HFF-Myc (cell line): Measurements from ENCODE around the gene FOXP1.
A peak's percentile ranks its signal among the peaks of the same experiment; 100 is the strongest.

Experiments used
- DNase-seq: peaks from one replicate; pipeline ENCODE4 v3.0.0-alpha.2; 2011; ENCODE audit warnings: low read depth; ENCODE audit errors: extremely low read depth
- H3K4me3 ChIP-seq: replicated peaks from 2 replicates; pipeline ENCODE4 v1.5.1; 2011; ENCODE audit warnings: low read depth, mild to moderate bottlenecking, control low read depth, low read length
- CTCF ChIP-seq: IDR thresholded peaks from 2 replicates; pipeline ENCODE4 v1.5.1; 2012; ENCODE audit warnings: mild to moderate bottlenecking, low read depth, low read length, control low read depth; ENCODE audit errors: missing control alignments

Gene FOXP1

GRCh38 chr3:71102111-71102983, 481.2 kb downstream of the FOXP1 start:
- no peak overlapping the region for H3K4me3 ChIP-seq
- no peak for TF ChIP-seq CTCF
- peak; percentile 91 for DNase-seq

GRCh38 chr3:71101626-71102025, 481.9 kb downstream of the FOXP1 start:
- DNase-seq: no peak
- H3K4me3 ChIP-seq: no peak overlapping the region
- no peak for TF ChIP-seq CTCF

GRCh38 chr3:71101014-71101413, 482.5 kb downstream of the FOXP1 start:
- DNase-seq: peak; percentile 52
- no peak for TF ChIP-seq CTCF
- no peak overlapping the region for H3K4me3 ChIP-seq

- no peak overlapping the region for H3K4me3 ChIP-seq
- no peak for DNase-seq
- no peak for TF ChIP-seq CTCF
Observed at GRCh38 chr3:71099997-71100719, 483.4 kb downstream of the FOXP1 start.

- DNase-seq: no peak
- TF ChIP-seq CTCF: no peak
- H3K4me3 ChIP-seq: no peak overlapping the region
Observed at GRCh38 chr3:71097557-71097956, 486.0 kb downstream of the FOXP1 start.

- no peak for DNase-seq
- no peak overlapping the region for H3K4me3 ChIP-seq
- TF ChIP-seq CTCF: no peak
Observed at GRCh38 chr3:71095511-71096291, 487.8 kb downstream of the FOXP1 start.
